HCT116 (cell line): ENCODE measurements around the gene STUM. TPM values are rescaled to one million over a fixed set of nuclear protein-coding genes. Genes with fewer than 3 reads are reported as not detected.

ENCODE experiments used
- ATAC-seq: fragments of 200-7000 bp; cut with Tn5 transposase; 2 replicates; pipeline ENCODE4 v1.9.1; 2020; ENCODE audit warnings: mild to moderate bottlenecking, moderate library complexity
- BruUV-seq: library from RNA; stranded (reverse); fragments of 400-500 nt; replicated peaks from 2 replicates; lab custom pipeline; 2021; lab: Mats Ljungman, UMichigan
- CTCF ChIA-PET: fragments of 300-600 bp; sonication (Branson Sonifier 250); formaldehyde crosslinking; loops from one replicate; lab custom pipeline; 2021; ENCODE audit warnings: antibody characterized with exemption; lab: Charles Lee
- POLR2A ChIA-PET: fragments of 300-600, 350-600 bp; sonication (Branson Sonifier 250); formaldehyde crosslinking; loops from one replicate; lab custom pipeline; 2021; ENCODE audit warnings: antibody characterized with exemption; lab: Charles Lee
- RAD21 ChIA-PET, 2 experiments: fragments of 300-600 bp; sonication (Branson Sonifier 250); formaldehyde crosslinking; loops; one replicate each; lab custom pipeline; 2023; ENCODE audit warnings: low total read pairs in 2 of 2; ENCODE audit not compliant: uncharacterized antibody in 2 of 2, unreplicated experiment in 2 of 2, low non-redundant PET in 1 of 2; lab: Charles Lee
- DNase-seq: peaks from one replicate; pipeline ENCODE4 v3.0.0-alpha.2; 2010; ENCODE audit warnings: low read depth, low spot score
- H2AFZ ChIP-seq: fragments of 200-600 bp; shearing (Covaris generic), sonication (generic); 2 replicates; pipeline ENCODE4 v1.6.1; 2017; ENCODE audit warnings: low read depth, mixed run types, mixed read lengths, antibody characterized with exemption, low read length; ENCODE audit not compliant: poor library complexity, severe bottlenecking
- H3K27ac ChIP-seq: 2 replicates; pipeline ENCODE4 v1.5.1; 2012; ENCODE audit warnings: low read depth, low read length
- H3K27me3 ChIP-seq: fragments of 200-600 bp; sonication (generic); 2 replicates; pipeline ENCODE4 v1.6.1; 2016; ENCODE audit warnings: mixed run types, low read length, mixed read lengths; ENCODE audit not compliant: insufficient read depth
- H3K36me3 ChIP-seq, 2 experiments: fragments of 200-500 bp in 1 of 2; fragments of 200-600 bp in 1 of 2; sonication (Bioruptor generic) in 1 of 2; sonication (generic) in 1 of 2; 2 replicates each; pipeline versions ENCODE4 v1.5.1 to v1.6.1; 2014 to 2016; ENCODE audit warnings: low read length in 2 of 2, inconsistent platforms in 1 of 2, mixed read lengths in 1 of 2, mixed run types in 1 of 2; ENCODE audit not compliant: insufficient read depth in 2 of 2, control insufficient read depth in 1 of 2
- H3K4me1 ChIP-seq, 2 experiments: fragments of 200-600 bp in 1 of 2; sonication (generic) in 1 of 2; 2 replicates each; pipeline versions ENCODE4 v1.5.1 to v1.6.1; 2012 to 2017; ENCODE audit warnings: low read length in 2 of 2, inconsistent platforms in 1 of 2, mild to moderate bottlenecking in 1 of 2, mixed read lengths in 1 of 2, mixed run types in 1 of 2, moderate library complexity in 1 of 2; ENCODE audit not compliant: insufficient read depth in 2 of 2, control insufficient read depth in 1 of 2
- H3K4me2 ChIP-seq: fragments of 200-600 bp; sonication (generic); 2 replicates; pipeline ENCODE4 v1.6.1; 2017; ENCODE audit warnings: mixed run types, low read length, mixed read lengths
- H3K4me3 ChIP-seq, 2 experiments: fragments of 200-600 bp in 1 of 2; sonication (generic) in 1 of 2; replicated peaks in 1 of 2; 2 replicates each; pipeline ENCODE4 v1.5.1; 2011 to 2016; ENCODE audit warnings: low read length in 2 of 2, control low read depth in 1 of 2, low read depth in 1 of 2, mild to moderate bottlenecking in 1 of 2, mixed read lengths in 1 of 2, mixed run types in 1 of 2
- H3K79me2 ChIP-seq: fragments of 200-600 bp; sonication (generic); 2 replicates; pipeline ENCODE4 v1.6.1; 2017; ENCODE audit warnings: mild to moderate bottlenecking, mixed run types, low read length, moderate library complexity, mixed read lengths; ENCODE audit not compliant: insufficient read depth
- H3K9ac ChIP-seq: fragments of 200-600 bp; sonication (generic); 2 replicates; pipeline ENCODE4 v1.6.1; 2016; ENCODE audit warnings: low read length, mixed read lengths
- H3K9me2 ChIP-seq: fragments of 200-600 bp; sonication (generic), shearing (Covaris generic); 2 replicates; pipeline ENCODE4 v1.6.1; 2017; ENCODE audit warnings: mixed run types, mild to moderate bottlenecking, moderate library complexity; ENCODE audit not compliant: insufficient read depth
- H3K9me3 ChIP-seq, 2 experiments: fragments of 200-500 bp in 1 of 2; fragments of 200-600 bp in 1 of 2; sonication (Bioruptor generic) in 1 of 2; sonication (generic) in 1 of 2; 2 replicates each; pipeline ENCODE4 v1.6.1; 2014 to 2017; ENCODE audit warnings: low read length in 2 of 2, mixed read lengths in 2 of 2, inconsistent platforms in 1 of 2, low read depth in 1 of 2, mild to moderate bottlenecking in 1 of 2, mixed run types in 1 of 2, moderate library complexity in 1 of 2; ENCODE audit not compliant: control insufficient read depth in 1 of 2, insufficient read depth in 1 of 2
- H4K20me1 ChIP-seq: fragments of 200-600 bp; sonication (generic), shearing (Covaris generic); 2 replicates; pipeline ENCODE4 v1.6.1; 2017; ENCODE audit warnings: mixed run types, mild to moderate bottlenecking, moderate library complexity; ENCODE audit not compliant: insufficient read depth
- CBX3 ChIP-seq: IDR thresholded peaks from 2 replicates; pipeline ENCODE4 v1.6.1; 2012; ENCODE audit warnings: low read depth
- CTCF ChIP-seq, 3 experiments: fragments of 200-600 bp in 1 of 3; sonication (generic) in 1 of 3; IDR thresholded peaks in 2 of 3; conservative IDR thresholded peaks in 1 of 3; 2 replicates each; pipeline ENCODE4 v1.5.1; 2012 to 2017; ENCODE audit warnings: low read depth in 2 of 3, low read length in 2 of 3, antibody characterized with exemption in 1 of 3, borderline replicate concordance in 1 of 3, control low read depth in 1 of 3, mild to moderate bottlenecking in 1 of 3, mixed read lengths in 1 of 3, mixed run types in 1 of 3, moderate library complexity in 1 of 3; ENCODE audit not compliant: insufficient read depth in 1 of 3
- EGR1 ChIP-seq: IDR thresholded peaks from 2 replicates; pipeline ENCODE4 v1.6.1; 2012; ENCODE audit warnings: low read depth
- ELF1 ChIP-seq: IDR thresholded peaks from 2 replicates; pipeline ENCODE4 v1.6.1; 2012; ENCODE audit warnings: low read depth, borderline replicate concordance
- EZH2 ChIP-seq: fragments of 200-600 bp; sonication (generic); IDR thresholded peaks from 2 replicates; pipeline ENCODE4 v1.6.1; 2017; ENCODE audit warnings: antibody characterized with exemption, mixed run types
- EZH2phosphoT487 ChIP-seq: fragments of 200-600 bp; IDR thresholded peaks from 2 replicates; pipeline ENCODE4 v1.6.1; 2018; ENCODE audit warnings: antibody characterized with exemption, borderline replicate concordance
- MAX ChIP-seq: IDR thresholded peaks from 2 replicates; pipeline ENCODE4 v1.6.1; 2012
- RAD21 ChIP-seq: IDR thresholded peaks from 2 replicates; pipeline ENCODE4 v1.6.1; 2012; ENCODE audit warnings: low read depth, mild to moderate bottlenecking
- SIN3A ChIP-seq: IDR thresholded peaks from 2 replicates; pipeline ENCODE4 v1.6.1; 2012; ENCODE audit warnings: low read depth
- SP1 ChIP-seq: IDR thresholded peaks from 2 replicates; pipeline ENCODE4 v1.6.1; 2012; ENCODE audit warnings: low read depth
- TCF7L2 ChIP-seq: IDR thresholded peaks from 2 replicates; pipeline ENCODE4 v1.7.0; 2011; ENCODE audit warnings: borderline replicate concordance, inconsistent platforms; ENCODE audit not compliant: insufficient read depth, insufficient read length; ENCODE audit errors: extremely low read depth
- ZBTB33 ChIP-seq: IDR thresholded peaks from 2 replicates; pipeline ENCODE4 v1.6.1; 2011; ENCODE audit warnings: mild to moderate bottlenecking, low read length, moderate library complexity; ENCODE audit not compliant: insufficient replicate concordance; ENCODE audit errors: extremely low read depth
- ZFX ChIP-seq: fragments of 450-650 bp; IDR thresholded peaks from 2 replicates; pipeline ENCODE4 v1.6.1; 2017
- intact Hi-C: fragments of 100-400 bp; cut with micrococcal nuclease; formaldehyde crosslinking; loops from 2 replicates; pipeline ENCODE4 v1.10.0; 2022
- total RNA-seq: library from RNA; stranded (reverse); gene quantifications from one replicate; pipeline ENCODE4 v1.2.1, GENCODE V29; 2021; ENCODE audit not compliant: unreplicated experiment

STUM gene
- total RNA-seq, 1 experiment from 2014 or later, result not detected

GRCh38 chr1:226541231-226541630 is 7.3 kb upstream of the STUM start:
- H3K4me2 ChIP-seq, result no peak overlapping the region
- H3K9me2 ChIP-seq, result no peaks in the 10 kb centered on the region
- H3K36me3 ChIP-seq, result no peaks in the 10 kb centered on the region
- BruUV-seq, result no TSS peak
- no peak overlapping the region for H3K9ac ChIP-seq
- RAD21 ChIA-PET, result no interaction called here
- no peaks in the 10 kb centered on the region for H3K79me2 ChIP-seq
- no peak for DNase-seq
- H3K27me3 ChIP-seq, result no peaks in the 10 kb centered on the region
- H2AFZ ChIP-seq, result no peak overlapping the region
- no peak for TF ChIP-seq MAX
- TF ChIP-seq, all 23 proteins: peak for 0
- no peak for ATAC-seq
- no peaks in the 10 kb centered on the region for H3K9me3 ChIP-seq
- ChIA-PET POLR2A (no interaction called here), CTCF (no interaction called here)
- intact Hi-C loops, result no loop called here
- no peak overlapping the region for H3K4me3 ChIP-seq
- no peaks in the 10 kb centered on the region for H3K4me1 ChIP-seq
- no peaks in the 10 kb centered on the region for H4K20me1 ChIP-seq
- no peak overlapping the region for H3K27ac ChIP-seq

GRCh38 chr1:226541631-226542622 is 6.6 kb upstream of the STUM start:
- CTCF ChIA-PET, result interaction anchor here (1.9 kb wide), 1 partner anchor 67 kb away, joined by 3 read pairs; no protein-coding TSS in a partner anchor
- no TSS peak for BruUV-seq
- no peak for ATAC-seq

More at GRCh38 chr1:226541631-226542622, 6.6 kb upstream of the STUM start:
- no peaks in the 10 kb centered on the region for H3K36me3 ChIP-seq
- RAD21 ChIA-PET, result no interaction called here
- H3K4me3 ChIP-seq, result no peak overlapping the region
- H2AFZ ChIP-seq, result no peak overlapping the region
- H3K27me3 ChIP-seq, result no peaks in the 10 kb centered on the region
- no peak for DNase-seq
- TF ChIP-seq SP1 (no peak), ELF1 (no peak), RAD21 (no peak), ZBTB33 (no peak), CTCF (IDR thresholded peaks at IDR 0.05 in 2 of 3, conservative IDR thresholded peaks at IDR 0.05 in 1 of 3; ENCODE audit: borderline replicate concordance in 1 of 3, insufficient read depth in 1 of 3, low read depth in 2 of 3, low read length in 2 of 3) (no peak), TCF7L2 (no peak), SIN3A (no peak), ZFX (no peak), CBX3 (no peak), EZH2phosphoT487 (no peak), EGR1 (no peak), EZH2 (no peak)
- TF ChIP-seq, all 23 proteins: peak for 0
- POLR2A ChIA-PET, result interaction anchor here (0.6 kb wide), 1 partner anchor 478 kb away, joined by 3 read pairs; no protein-coding TSS in a partner anchor
- no peak overlapping the region for H3K4me2 ChIP-seq
- no peaks in the 10 kb centered on the region for H3K9me2 ChIP-seq
- H4K20me1 ChIP-seq, result no peaks in the 10 kb centered on the region
- intact Hi-C loops, result no loop called here
- no peaks in the 10 kb centered on the region for H3K9me3 ChIP-seq
- no peak overlapping the region for H3K9ac ChIP-seq
- no peaks in the 10 kb centered on the region for H3K79me2 ChIP-seq
- H3K27ac ChIP-seq, result no peak overlapping the region
- no peaks in the 10 kb centered on the region for H3K4me1 ChIP-seq
